ENCODE measurements around the gene GALNS. TPM values are rescaled to one million over a fixed set of nuclear protein-coding genes. Genes with fewer than 3 reads are reported as not detected.

The GALNS gene
- total RNA-seq, 4 donors from 2014 or later, result 31.1 to 134 (median 43.3) TPM

DNA sequence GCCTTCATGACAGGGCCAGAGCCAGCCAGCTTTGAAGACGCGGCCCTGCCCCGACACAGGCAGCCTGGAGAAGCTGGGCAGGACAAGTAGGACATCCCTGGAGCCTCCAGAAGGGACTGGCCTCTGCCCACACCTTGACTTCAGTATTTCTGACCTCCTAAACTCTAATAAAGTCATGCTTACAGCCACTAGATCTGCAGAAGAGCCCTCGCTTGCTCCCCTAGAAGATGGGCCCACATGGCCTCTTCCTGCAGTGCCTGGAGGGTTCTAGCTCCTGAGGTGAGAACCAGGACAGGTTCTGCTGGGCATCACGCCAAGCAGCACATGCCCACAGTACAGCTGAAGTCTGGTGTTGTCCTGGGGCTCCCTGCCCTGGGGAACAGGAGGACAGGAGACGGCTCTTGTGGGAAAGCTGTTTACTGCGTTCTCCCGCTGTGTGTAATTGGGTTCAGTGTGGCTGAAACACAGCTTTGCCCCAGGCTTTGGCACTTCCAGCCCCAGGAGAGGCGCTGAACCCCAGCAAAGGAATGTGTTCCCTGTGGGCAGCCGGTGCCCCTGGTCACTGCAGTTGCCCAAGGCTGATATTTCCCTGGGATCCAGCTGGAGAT, 47.6 kb downstream of the GALNS start:
- WGBS, result 76% methylated on average over 5 of the region's 10 CpGs
- TF ChIP-seq POLR2AphosphoS5 (IDR thresholded peaks at IDR 0.05) (no peak), CTCF (IDR thresholded peaks at IDR 0.05) (no peak), POLR2A (IDR thresholded peaks at IDR 0.05) (no peak), EP300 (IDR thresholded peaks at IDR 0.05) (no peak)

DNA sequence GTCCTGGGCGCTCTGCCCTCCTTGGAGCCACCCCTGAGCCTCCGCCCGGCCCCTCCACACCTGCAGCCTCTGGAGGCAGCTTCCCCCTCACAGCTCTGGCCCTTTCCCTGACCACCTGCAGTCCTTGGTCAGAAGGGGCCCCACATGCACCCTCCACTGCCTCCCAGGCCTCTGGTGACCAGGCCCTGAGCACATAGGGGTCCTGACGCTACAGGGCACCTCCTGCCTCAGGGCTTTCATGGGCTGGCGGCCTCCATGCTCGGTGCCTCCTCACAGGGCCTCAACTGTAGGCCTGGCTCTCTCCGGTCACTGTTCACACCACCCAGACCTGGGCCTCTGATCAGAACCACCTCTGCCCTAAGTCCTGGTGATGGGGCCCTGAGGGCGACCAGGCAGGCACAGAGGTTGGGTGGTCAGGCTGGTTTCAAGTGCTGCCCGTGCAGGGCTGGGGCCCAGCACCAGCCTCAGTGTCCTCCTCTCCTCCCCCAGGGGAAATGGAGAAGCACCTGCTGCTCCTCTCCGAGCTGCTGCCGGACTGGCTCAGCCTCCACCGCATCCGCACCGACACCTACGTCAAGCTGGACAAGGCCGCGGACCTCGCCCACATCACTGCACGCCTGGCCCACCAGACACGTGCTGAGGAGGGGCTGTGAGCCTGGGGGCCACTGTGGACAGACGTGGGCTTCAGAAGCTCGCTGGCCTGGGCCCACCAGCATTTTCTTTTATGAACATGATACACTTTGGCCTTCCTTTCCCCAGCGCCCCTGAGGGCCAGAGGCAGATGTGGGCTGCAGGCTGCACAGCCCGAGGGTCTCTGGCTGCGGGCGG, 48.9 kb downstream of the GALNS start:
- 81% methylated on average over 13 of the region's 26 CpGs for WGBS
- H3K4me1 ChIP-seq, result peaks cover 60% of the 10 kb centered on the region
- TF ChIP-seq CTCF (IDR thresholded peaks at IDR 0.05) (no peak), EP300 (IDR thresholded peaks at IDR 0.05) (no peak), POLR2A (IDR thresholded peaks at IDR 0.05) (no peak), POLR2AphosphoS5 (IDR thresholded peaks at IDR 0.05) (no peak)
- no peak overlapping the region for H3K4me3 ChIP-seq
- peaks cover 18% of the 10 kb centered on the region for H3K36me3 ChIP-seq
- H3K9me3 ChIP-seq, result no peaks in the 10 kb centered on the region
- no peak overlapping the region for H3K27ac ChIP-seq
- DNase-seq (ENCODE audit: low spot score in 2 of 2), result no peak
- no peaks in the 10 kb centered on the region for H3K27me3 ChIP-seq

More for the DNA sequence above, 47.6 kb downstream of the GALNS start:
- Histone ChIP-seq H3K27ac (no peak overlapping the region), H3K4me1 (peaks cover 56% of the 10 kb centered on the region), H3K4me3 (no peak overlapping the region), H3K9me3 (no peaks in the 10 kb centered on the region), H3K27me3 (no peaks in the 10 kb centered on the region), H3K36me3 (peaks cover 18% of the 10 kb centered on the region)
- DNase-seq (ENCODE audit: low spot score in 2 of 2), result no peak

DNA sequence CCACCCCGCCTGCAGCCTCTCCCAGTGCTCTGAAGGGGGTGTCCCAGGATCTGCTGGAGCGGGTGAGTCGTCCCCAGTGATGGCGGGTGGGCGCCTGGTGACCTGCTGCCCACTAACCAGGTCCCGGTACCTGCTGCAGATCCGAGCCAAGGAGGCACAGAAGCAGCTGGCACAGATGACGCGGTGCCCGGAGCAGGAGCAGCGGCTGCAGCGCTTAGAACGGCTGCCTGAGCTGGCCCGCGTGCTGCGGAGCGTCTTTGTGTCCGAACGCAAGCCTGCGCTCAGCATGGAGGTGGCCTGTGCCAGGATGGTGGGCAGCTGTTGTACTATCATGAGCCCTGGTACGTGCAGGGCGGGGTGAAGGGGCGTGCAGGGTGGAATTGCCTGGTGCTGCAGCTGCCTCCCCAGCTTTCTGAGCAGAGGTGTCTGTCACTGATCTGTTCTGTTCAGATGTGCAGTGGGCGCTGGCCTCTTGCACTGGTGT, 49.6 kb downstream of the GALNS start:
- DNase-seq (ENCODE audit: low spot score in 2 of 2), result no peak
- H3K4me1 ChIP-seq, result peaks cover 56% of the 10 kb centered on the region
- H3K9me3 ChIP-seq, result no peaks in the 10 kb centered on the region
- TF ChIP-seq POLR2AphosphoS5 (IDR thresholded peaks at IDR 0.05) (no peak), POLR2A (IDR thresholded peaks at IDR 0.05) (no peak), EP300 (IDR thresholded peaks at IDR 0.05) (no peak), CTCF (IDR thresholded peaks at IDR 0.05) (no peak)
- no peaks in the 10 kb centered on the region for H3K27me3 ChIP-seq
- no peak overlapping the region for H3K27ac ChIP-seq
- no peak overlapping the region for H3K4me3 ChIP-seq
- H3K36me3 ChIP-seq, result peaks cover 18% of the 10 kb centered on the region
- 92% methylated on average over 14 of the region's 24 CpGs for WGBS

GRCh38 chr16:88806491-88807111, 50.1 kb downstream of the GALNS start:
- TF ChIP-seq POLR2A (IDR thresholded peaks at IDR 0.05) (no peak), POLR2AphosphoS5 (IDR thresholded peaks at IDR 0.05) (no peak), CTCF (IDR thresholded peaks at IDR 0.05) (no peak), EP300 (IDR thresholded peaks at IDR 0.05) (no peak)
- H3K4me3 ChIP-seq, result no peak overlapping the region
- H3K36me3 ChIP-seq, result peaks cover 18% of the 10 kb centered on the region
- no peak overlapping the region for H3K27ac ChIP-seq
- no peaks in the 10 kb centered on the region for H3K27me3 ChIP-seq
- H3K4me1 ChIP-seq, result peaks cover 53% of the 10 kb centered on the region
- H3K9me3 ChIP-seq, result no peaks in the 10 kb centered on the region
- DNase-seq (ENCODE audit: low spot score in 2 of 2), result no peak
- WGBS, result 91% methylated on average over 21 of the region's 27 CpGs
